Measurements from ENCODE around the gene OR10H1.

The OR10H1 gene

GRCh38 chr19:15759962-15760565 is 55.4 kb downstream of the OR10H1 start:
- no peak for DNase-seq

- DNase-seq: no peak
These were observed 57.1 kb downstream of the OR10H1 start for GRCh38 chr19:15758379-15758778.

Measured in activated CD8-positive, alpha-beta memory T cell treated with anti-CD3 and anti-CD28 coated beads for 24 hours (primary cell).